Fibroblast of villous mesenchyme (primary cell): ENCODE results near the gene NKAIN1. TPM values are rescaled to one million over a fixed set of nuclear protein-coding genes. Genes with fewer than 3 reads are reported as not detected.
A peak's percentile ranks its signal among the peaks of the same experiment; 100 is the strongest.

Experiments used
- DNase-seq: peaks from one replicate; pipeline ENCODE4 v3.0.0-alpha.2; 2010; ENCODE audit warnings: low read depth
- H3K4me3 ChIP-seq: 2 replicates; pipeline ENCODE4 v1.5.1; 2011; ENCODE audit warnings: low read depth, mild to moderate bottlenecking, low read length
- CTCF ChIP-seq: IDR thresholded peaks from 2 replicates; pipeline ENCODE4 v1.5.1; 2012; ENCODE audit warnings: low read depth, mild to moderate bottlenecking, low read length; ENCODE audit not compliant: insufficient read depth
- total RNA-seq: library from RNA; depleted of rRNA; stranded (reverse); fragments of >200 nt; gene quantifications from 2 replicates; pipeline ENCODE4 v1.2.3, GENCODE V29; 2012

Gene NKAIN1
- total RNA-seq, 1 donor: not detected

DNA sequence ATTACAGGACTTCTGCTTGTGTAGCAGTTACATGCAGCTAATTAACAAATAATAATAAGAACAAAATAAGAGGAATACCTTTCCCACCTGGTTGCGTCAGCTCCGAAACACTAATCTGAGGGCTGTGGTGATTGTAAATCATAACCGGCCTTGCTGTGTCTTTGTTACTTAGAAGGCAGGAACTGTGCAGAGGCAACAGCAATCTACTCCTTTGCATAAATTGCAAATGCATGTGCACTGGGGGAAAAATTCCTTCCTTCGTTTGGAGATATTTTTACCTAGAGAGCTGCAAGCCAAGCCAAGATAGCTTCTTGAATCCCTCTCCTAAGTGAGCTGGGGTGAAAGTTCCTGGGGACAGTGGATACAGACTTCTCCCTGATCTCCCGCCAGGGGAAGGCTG, 46.0 kb downstream of the NKAIN1 start:
- no peak for DNase-seq
- no peak for TF ChIP-seq CTCF
- no peak overlapping the region for H3K4me3 ChIP-seq

DNA sequence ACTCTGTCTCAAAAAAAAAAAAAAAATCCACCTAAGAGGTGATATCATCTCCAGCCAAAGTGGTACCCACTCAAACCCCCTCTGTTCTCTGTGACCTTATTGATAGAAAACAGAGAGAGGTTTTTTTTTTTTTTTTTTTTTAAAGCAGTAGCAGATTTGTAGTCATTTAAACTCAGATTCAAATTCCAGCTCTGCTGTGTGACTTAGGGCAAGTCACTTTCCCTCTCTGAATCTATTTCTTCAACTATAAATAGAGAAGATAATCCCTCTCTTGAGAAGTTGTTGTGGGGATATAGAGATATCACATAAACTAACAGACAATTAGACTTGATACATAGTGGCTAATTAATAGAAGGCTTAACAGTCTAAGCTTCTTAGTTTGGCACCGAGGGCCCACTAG, 48.4 kb downstream of the NKAIN1 start:
- DNase-seq: no peak
- no peak for TF ChIP-seq CTCF
- H3K4me3 ChIP-seq: no peak overlapping the region

DNA sequence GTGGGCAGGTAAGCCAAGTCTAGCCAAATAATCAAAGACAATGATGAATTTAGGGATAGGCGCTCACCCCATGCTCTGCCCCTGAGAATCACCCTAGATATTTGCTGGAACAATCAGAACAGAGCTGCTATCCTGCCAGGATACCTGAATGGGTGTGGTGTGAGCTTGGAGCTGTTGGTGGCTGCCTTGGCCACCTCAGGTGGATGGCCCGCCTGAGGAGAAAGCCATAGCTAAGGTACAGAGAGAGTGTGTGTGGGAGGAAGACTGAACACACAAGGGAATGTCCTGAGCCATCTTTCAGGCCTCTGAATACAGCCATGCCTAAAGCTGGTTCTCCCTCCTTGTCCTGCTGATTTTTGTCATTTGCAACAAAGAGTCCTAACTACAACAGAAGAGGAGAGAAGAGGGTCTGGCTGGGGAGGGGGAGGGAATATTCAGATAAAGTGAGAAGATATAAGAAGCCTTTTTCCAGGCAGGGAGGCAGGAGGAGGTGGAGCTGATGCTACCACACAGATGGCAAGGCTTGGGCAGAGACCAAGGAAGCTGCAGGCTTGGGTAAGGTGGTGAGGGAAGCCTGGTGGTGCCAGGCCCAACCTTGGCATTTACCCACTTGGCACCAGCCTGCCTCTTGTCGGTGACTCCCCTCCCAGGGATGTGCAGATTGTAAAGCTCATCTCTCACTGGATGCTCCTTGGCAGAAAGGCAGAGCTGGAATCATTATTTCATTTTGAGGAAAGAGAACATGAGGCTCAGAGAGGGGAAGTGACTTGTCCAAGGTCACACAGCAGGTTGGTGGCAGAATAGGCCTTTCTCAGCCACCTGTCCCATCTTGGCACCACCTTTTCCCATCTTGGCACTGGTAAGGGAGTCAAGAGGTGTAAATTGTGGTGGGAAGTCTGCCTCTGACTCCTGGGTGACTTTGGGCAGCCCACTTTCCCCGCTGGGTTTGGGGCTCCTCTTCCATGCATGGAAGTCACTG, 49.7 kb downstream of the NKAIN1 start:
- DNase-seq: no peak
- no peak overlapping the region for H3K4me3 ChIP-seq
- TF ChIP-seq CTCF: no peak

DNA sequence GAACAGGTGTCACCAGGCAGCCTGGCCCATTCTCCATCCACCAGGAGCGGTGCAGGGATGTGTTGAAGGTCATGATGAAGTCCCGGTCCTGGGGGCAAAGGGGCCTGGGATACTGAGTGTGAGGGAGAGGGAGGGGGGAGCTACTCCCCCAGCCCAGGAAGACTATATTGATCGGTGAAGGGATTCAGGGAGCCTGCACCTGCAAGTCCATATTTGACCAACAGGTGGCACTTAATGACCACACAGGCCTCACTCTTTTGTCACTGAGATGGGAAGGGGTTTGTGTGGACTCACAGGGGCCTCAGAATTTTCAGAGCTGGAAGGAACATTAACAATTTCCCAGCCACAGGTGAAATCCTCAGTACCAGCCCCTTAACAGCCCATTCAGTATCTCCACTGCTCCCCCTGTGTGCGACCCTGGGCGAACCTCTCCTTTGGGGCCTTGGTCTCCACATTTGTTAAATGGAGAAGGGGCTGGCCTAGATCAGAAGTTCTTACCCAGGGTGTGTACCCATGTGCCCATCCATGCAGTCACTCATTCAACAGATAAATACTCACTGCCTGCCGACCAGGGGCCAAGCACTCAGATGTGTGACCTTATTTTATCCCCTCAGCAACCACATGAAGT, 55.6 kb downstream of the NKAIN1 start:
- no peak overlapping the region for H3K4me3 ChIP-seq
- TF ChIP-seq CTCF: peak; percentile 87
- DNase-seq: peak; percentile 40

- H3K4me3 ChIP-seq: no peak overlapping the region
- no peak for TF ChIP-seq CTCF
- DNase-seq: no peak
Measured at GRCh38 chr1:31183126-31183525, 56.6 kb downstream of the NKAIN1 start.

DNA sequence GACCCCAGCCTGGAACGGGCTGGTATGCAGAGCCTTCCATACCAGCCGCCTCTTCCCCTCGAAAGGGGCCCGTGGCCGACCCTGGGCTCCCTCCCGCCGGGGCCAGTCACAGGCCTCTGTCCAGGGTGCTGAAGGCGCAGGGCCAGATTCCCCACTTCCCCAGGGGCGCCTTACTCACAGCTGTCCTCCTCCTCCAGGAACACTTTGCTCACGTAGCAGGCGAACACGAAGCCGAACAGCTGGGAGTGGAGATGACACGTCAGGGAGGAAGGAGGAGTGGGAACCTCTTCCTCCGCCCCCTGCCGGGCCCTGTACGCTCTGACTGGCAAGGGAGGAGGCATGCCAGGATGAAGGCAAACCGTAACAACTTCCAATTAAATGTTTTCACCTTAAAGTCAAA, 57.3 kb downstream of the NKAIN1 start:
- peak overlapping the region; percentile 45 for H3K4me3 ChIP-seq
- peak; percentile 95 for DNase-seq
- peak; percentile 53 for TF ChIP-seq CTCF
